HG03575 (cell line): ENCODE results near the gene GALNTL6.
"Not testable (repeated sequence)": the region's sequence is repeated elsewhere in the genome, so short reads cannot be mapped to it uniquely, and the experiment has no call there.

ENCODE experiments used
- ATAC-seq: cut with Tn5 transposase; IDR thresholded peaks from one replicate; pipeline ENCODE4 v1.9.1; 2021; ENCODE audit not compliant: unreplicated experiment, insufficient number of reproducible peaks, low FRiP score; ENCODE audit errors: extremely low read depth

GALNTL6 gene

GRCh38 chr4:172996571-172997216 is 1183.5 kb downstream of the GALNTL6 start:
- no peak for ATAC-seq

DNA sequence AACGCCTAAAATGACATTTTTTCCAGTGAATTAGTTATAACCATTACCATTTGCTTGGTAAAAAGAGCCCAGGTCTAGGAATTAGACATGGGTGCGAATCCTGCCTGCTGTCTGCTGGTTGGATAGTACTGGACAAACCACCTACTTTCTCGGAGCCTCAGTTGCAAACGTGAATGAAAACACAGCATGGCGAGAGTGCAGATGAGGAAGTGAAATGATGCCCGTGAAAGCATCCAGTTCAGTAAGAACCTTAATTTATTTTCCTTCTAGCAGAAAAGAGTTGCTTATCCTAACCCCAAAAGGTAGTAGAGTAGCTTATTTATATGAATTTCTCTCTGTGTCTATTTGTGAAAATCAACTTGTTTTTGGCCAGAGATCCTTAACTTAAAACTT is 1184.0 kb downstream of the GALNTL6 start:
- no peak for ATAC-seq

- no peak for ATAC-seq
Observed at GRCh38 chr4:172997856-172998255, 1184.7 kb downstream of the GALNTL6 start.

DNA sequence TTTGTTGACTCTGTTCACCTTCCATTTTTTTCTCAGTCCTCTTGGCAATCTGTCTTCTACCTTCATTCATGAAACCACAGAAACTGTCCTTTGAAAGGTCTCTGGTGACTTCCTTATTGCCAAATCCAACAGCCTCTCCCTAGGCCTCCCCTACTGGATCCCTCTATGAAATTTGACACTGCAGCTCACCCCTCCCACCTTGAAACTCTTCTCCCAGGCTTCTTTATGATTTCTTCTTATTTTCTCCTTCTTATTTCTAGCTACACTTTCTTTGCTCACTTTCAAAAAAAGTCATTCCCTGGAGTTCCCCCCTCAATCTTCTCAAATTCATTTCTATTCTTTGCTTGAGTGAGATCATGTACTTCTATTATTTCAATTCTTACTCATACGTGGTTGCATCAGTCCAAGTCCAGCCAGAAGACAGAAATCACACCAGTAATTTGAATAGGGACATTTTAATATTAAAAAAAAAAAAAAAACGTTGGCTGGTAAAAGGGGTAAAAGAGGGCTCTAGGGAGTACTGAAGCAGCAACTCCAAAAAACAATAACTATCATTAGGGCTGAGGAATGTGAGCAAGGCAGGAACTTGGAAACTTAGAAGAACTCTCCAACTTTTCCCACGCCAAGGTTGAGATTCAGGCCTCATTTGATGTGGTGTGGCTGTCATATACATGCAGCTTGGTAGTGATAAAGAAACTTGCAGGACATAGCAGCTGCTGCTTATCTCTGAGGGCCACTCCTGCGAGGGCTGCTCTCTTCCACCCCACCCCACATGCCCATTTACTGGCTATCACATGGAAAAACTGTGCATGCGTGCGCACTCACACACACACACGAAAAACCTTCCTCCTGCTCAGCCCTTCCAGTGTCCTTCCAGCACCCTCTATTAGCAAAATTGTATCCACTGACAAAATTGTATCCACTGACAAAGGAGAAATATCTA is 1185.6 kb downstream of the GALNTL6 start:
- no peak for ATAC-seq

- ATAC-seq: no peak
Observed at GRCh38 chr4:173001571-173001970, 1188.4 kb downstream of the GALNTL6 start.

- ATAC-seq: no peak
Observed at GRCh38 chr4:173002830-173003561, 1189.8 kb downstream of the GALNTL6 start.

- ATAC-seq: no peak
Observed at GRCh38 chr4:173005912-173006633, 1192.9 kb downstream of the GALNTL6 start.

DNA sequence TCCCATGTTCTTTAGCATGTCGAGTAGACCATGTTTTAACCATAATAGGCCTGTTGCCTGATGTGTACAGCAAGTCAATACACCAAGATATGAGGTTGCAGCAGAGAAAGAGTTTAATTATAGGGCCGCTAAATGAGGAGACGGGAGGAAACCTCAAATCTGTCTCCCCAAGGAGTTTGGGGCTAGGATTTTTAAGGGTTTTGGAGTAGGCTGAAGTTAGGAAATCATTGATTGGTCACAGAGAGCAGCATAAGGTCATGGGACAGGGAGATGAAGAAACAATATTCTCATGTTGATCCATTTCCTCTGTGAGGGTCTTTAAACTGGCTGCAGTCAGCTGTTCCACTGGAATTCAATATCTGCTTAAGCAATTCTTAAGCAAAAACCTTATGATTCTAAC is 1195.2 kb downstream of the GALNTL6 start:
- no peak for ATAC-seq

GRCh38 chr4:173009129-173009823 is 1196.1 kb downstream of the GALNTL6 start:
- no peak for ATAC-seq

DNA sequence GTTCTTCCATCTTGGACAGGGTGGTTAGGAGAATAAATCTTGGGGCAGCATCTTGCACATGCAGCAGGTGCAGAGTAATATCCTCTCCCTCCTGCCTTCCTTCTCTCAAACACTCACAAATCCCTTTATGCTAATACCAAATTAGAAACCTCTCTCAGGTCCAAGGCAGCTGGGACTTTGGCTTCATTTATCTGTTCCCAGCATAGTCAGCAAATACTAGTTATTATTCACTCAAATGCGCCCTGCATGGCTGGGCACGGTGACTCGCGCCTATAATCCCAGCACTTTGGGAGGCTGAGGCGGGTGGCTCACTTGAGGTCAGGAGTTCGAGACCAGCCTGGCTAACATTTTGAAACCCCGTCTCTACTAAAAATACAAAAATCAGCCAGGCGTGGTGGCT is 1199.4 kb downstream of the GALNTL6 start:
- ATAC-seq: no peak

DNA sequence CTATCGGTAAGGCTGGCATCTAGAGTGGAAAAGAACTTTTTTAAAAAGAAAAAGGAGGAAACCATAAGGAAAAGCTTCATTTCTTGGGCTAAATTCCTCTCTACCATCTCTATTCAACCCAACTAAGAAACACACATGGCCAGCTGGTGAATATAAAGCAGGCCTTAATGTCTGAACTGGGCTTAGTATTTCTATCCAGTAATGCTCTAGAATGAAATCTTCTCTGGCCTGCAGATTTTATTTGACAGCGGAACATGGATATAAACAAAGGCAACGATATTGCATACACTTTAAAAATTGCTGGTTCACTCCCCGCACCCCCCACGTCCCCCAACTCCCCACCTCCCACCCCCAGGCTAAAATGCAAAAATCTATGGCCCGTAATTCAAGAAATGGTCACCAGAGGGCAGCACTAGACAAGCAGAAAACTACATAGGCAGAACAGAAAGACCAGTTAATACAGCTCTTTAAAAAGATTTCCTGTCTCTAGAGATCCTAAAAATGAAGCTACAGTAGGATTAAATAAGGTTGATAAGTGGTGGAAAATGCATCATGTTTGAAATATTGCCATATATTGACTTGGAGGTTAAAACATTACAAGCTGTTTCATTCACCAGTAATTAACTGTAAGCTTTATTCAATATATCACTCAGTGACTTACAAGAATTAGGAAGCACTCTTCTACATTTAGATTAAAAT is 1200.2 kb downstream of the GALNTL6 start:
- ATAC-seq: no peak

GRCh38 chr4:173014113-173014558 is 1200.9 kb downstream of the GALNTL6 start:
- no peak for ATAC-seq

- ATAC-seq: no peak
Observed at GRCh38 chr4:173014836-173015235, 1201.6 kb downstream of the GALNTL6 start.

DNA sequence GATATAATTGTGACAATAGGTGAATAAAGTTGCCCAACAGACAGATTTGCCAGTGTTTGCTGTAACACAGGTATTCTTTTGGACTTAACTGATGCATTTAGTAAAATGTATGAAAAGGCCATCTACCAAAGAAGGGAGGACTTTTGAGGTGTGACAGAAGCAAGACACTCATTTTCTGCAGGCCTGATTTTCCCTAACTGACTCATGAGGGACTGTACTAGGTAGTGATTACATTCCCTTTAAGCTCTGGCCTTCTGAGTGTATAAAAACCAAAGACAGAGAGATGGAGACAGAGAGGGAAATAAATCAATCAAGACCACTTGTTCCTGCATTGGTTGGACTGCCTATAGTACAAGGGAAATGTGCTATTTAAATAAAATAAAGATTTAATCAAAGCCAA is 1204.6 kb downstream of the GALNTL6 start:
- ATAC-seq: no peak

- no peak for ATAC-seq
Observed at GRCh38 chr4:173018446-173018845, 1205.2 kb downstream of the GALNTL6 start.

DNA sequence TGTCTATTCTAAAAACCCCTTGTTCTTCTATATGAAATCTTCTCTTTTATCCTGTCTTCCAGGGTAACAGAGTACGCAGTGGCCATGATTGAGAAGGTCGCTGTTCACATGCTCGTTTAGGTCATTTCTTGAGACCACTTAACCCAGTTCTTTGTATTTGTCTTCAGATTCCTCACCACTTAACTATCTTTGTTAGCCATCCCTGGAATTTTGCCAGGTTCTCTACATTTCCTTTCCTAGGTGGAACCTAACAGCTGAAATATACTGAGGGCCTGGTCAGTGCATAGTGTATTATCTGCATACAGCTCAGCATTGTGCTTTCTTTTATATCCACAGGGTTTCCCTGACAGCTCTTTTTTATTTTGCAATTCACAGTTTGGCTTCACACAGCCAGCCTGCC is 1206.5 kb downstream of the GALNTL6 start:
- ATAC-seq: no peak

- not testable (repeated sequence) for ATAC-seq
Observed at GRCh38 chr4:173021746-173022573, 1208.8 kb downstream of the GALNTL6 start.
